ENCODE results near the gene SDHB. TPM values are rescaled to one million over a fixed set of nuclear protein-coding genes. Genes with fewer than 3 reads are reported as not detected.

The SDHB gene
- total and polyA plus RNA-seq, 2 of the 8 experiments (the other 6 are each of a cell fraction or from before 2014, with no cell fraction given) = 84.0 to 98.7 TPM

GRCh38 chr1:17102232-17102631, 48.4 kb upstream of the SDHB start:
- ChIA-PET CTCF (ENCODE audit: partially characterized antibody) (interaction anchor here (1.0 to 2.4 kb wide), 3 partner anchors 10 to 135 kb away, joined by 3 to 9 read pairs (median 4); no protein-coding TSS in a partner anchor), POLR2A (ENCODE audit: partially characterized antibody) (no interaction called here)
- Histone ChIP-seq H3K4me1 (replicated peaks in 1 of 4; ENCODE audit: control insufficient read depth in 3 of 4, insufficient read depth in 4 of 4, low read length in 3 of 4) (0 out of 7 replicates have a peak, but pooled peaks cover 0 to 2% (median under 1%) of the 10 kb centered on the region in 4 experiments), H3K23me2 (ENCODE audit: low read depth, low read length) (no peaks in the 10 kb centered on the region), H4K20me1 (replicated peaks in 1 of 2; ENCODE audit: control insufficient read depth in 1 of 2, insufficient read depth in 2 of 2, low read length in 2 of 2) (no peaks in the 10 kb centered on the region), H3K9me3 (ENCODE audit: insufficient read depth in 2 of 2, low read depth in 1 of 2, low read length in 1 of 2) (no peaks in the 10 kb centered on the region), H3K4me2 (ENCODE audit: insufficient read depth in 1 of 2, low read depth in 2 of 2, low read length in 2 of 2) (no peak overlapping the region), H2AFZ (ENCODE audit: low read length) (no peak overlapping the region), H3K14ac (ENCODE audit: insufficient read length) (no peak overlapping the region), H3K23ac (ENCODE audit: insufficient read length) (no peak overlapping the region), H4K91ac (replicated peaks; ENCODE audit: insufficient read length, low read length) (no peak overlapping the region), H2BK15ac (ENCODE audit: low read length) (no peak overlapping the region), H3K79me2 (ENCODE audit: control insufficient read depth in 1 of 2, insufficient read depth in 2 of 2, low read length in 2 of 2) (no peaks in the 10 kb centered on the region), H2BK12ac (ENCODE audit: low read depth, low read length) (no peak overlapping the region), H4K5ac (ENCODE audit: insufficient read length, low read depth, low read length) (no peak overlapping the region), H3K56ac (replicated peaks; ENCODE audit: insufficient read length, low read depth, low read length) (no peak overlapping the region), H2BK20ac (ENCODE audit: low read length) (no peak overlapping the region), H3K27ac (ENCODE audit: low read depth, low read length) (no peak overlapping the region), H2AK5ac (ENCODE audit: low read depth, low read length) (no peak overlapping the region), H2BK5ac (ENCODE audit: low read depth, low read length) (no peak overlapping the region), H3K9ac (replicated peaks in 1 of 4; ENCODE audit: extremely low read depth in 1 of 4, low read depth in 3 of 4, low read length in 3 of 4) (no peak overlapping the region), H3K27me3 (replicated peaks in 1 of 4; ENCODE audit: control insufficient read depth in 3 of 4, extremely low read depth in 1 of 4, insufficient read depth in 3 of 4, low read length in 3 of 4) (no peaks in the 10 kb centered on the region; a peak in 1 of 7 replicates), H3K4me3 (ENCODE audit: extremely low read depth in 1 of 4, insufficient read depth in 2 of 4, low read depth in 3 of 4, low read length in 4 of 4) (no peak overlapping the region), H4K8ac (ENCODE audit: extremely low read depth, insufficient read depth, low read length) (no peak overlapping the region), H3K36me3 (ENCODE audit: control insufficient read depth in 2 of 4, insufficient read depth in 4 of 4, low read length in 3 of 4) (no peaks in the 10 kb centered on the region), H3K4ac (replicated peaks; ENCODE audit: insufficient read length, low read depth, low read length) (no peak overlapping the region), H3K79me1 (ENCODE audit: low read depth, low read length) (no peaks in the 10 kb centered on the region), H2BK120ac (replicated peaks; ENCODE audit: low read depth, low read length) (no peak overlapping the region), H3K18ac (ENCODE audit: extremely low read depth, low read length) (no peak overlapping the region)
- no peak for FAIRE-seq
- TF ChIP-seq KDM1A (IDR thresholded peaks at IDR 0.05; ENCODE audit: borderline replicate concordance, low read length) (peak; percentile 62; the same call in 1 of the 2 replicates), SIX5 (IDR thresholded peaks at IDR 0.05; ENCODE audit: low read depth, low read length) (no peak)
- no peak for DNase-seq (ENCODE audit: low read depth in 1 of 2, low spot score in 2 of 2)
- WGBS, 2 experiments (ENCODE audit: extremely low coverage in 1 of 2, insufficient coverage in 1 of 2, insufficient read length in 1 of 2, insufficient replicate concordance in 2 of 2, low coverage in 1 of 2, low lambda C conversion rate in 2 of 2, missing lambda C conversion rate in 1 of 2) = 85% methylated on average over 2 of the region's 2 CpGs; no CpG with 5 or more reads in 1 of the 2 experiments
